Measurements from ENCODE around the gene SLC38A4.

DNA sequence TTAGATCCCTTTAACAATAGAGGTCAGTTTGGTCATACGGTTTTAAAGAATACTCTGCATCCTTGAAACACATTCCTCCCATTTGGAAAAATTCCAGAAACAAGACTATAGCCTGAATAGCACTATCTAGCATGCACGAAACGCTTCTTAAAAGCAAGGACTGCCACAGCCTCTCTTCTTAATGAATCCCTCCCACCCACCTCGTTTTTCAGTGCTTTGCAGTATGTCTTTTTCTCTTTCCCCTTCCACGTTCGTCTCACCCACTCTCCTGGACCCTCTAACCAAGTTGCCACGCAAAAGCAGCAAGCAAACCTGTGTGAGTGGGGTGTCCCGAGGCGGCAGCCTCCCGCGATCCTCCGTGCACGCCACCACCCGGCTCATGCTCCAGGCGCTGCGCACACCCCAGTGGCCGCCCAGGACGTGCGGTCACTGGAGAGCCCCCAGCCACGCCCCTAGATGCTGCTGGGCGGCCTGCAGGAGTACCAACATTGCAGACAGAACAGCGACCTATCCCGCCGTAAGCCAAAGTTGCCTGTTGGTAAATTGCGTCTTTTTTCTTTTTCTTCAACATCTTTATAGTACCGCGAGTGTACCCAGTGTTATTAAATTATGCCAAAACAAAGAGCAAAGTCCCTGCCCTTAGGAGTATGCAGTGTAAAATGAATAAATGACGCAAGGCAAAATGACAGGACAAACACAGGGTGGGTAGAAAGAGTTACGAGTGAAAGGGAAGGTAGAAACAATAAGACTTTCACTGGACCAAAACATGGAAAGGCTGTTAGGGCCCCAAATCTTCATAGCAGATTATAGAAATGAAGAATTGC is at the start of gene SLC38A4:
- TF ChIP-seq, protein P1, sequence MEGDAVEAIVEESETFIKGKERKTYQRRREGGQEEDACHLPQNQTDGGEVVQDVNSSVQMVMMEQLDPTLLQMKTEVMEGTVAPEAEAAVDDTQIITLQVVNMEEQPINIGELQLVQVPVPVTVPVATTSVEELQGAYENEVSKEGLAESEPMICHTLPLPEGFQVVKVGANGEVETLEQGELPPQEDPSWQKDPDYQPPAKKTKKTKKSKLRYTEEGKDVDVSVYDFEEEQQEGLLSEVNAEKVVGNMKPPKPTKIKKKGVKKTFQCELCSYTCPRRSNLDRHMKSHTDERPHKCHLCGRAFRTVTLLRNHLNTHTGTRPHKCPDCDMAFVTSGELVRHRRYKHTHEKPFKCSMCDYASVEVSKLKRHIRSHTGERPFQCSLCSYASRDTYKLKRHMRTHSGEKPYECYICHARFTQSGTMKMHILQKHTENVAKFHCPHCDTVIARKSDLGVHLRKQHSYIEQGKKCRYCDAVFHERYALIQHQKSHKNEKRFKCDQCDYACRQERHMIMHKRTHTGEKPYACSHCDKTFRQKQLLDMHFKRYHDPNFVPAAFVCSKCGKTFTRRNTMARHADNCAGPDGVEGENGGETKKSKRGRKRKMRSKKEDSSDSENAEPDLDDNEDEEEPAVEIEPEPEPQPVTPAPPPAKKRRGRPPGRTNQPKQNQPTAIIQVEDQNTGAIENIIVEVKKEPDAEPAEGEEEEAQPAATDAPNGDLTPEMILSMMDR (IDR thresholded peaks at IDR 0.05): no peak
- TF ChIP-seq POLR2AphosphoS5 (IDR thresholded peaks at IDR 0.05) (no peak), POLR2A (IDR thresholded peaks at IDR 0.05; ENCODE audit: low read depth) (no peak)
